GM23338 (cell line): ENCODE measurements around the gene LRRC30. TPM values are rescaled to one million over a fixed set of nuclear protein-coding genes. Genes with fewer than 3 reads are reported as not detected.

Experiments
- ATAC-seq: fragments of 200-7000 bp; cut with Tn5 transposase; 3 replicates; pipeline ENCODE4 v1.9.1; 2020
- DNase-seq: peaks from one replicate; pipeline ENCODE4 v3.0.0-alpha.2; 2015; ENCODE audit warnings: low spot score
- H2AFZ ChIP-seq: fragments of 200-600 bp; sonication (generic); 2 replicates; pipeline ENCODE4 v1.8.0; 2016; ENCODE audit warnings: antibody characterized with exemption, mild to moderate bottlenecking, moderate library complexity
- H3F3A ChIP-seq: fragments of 200-600 bp; sonication (generic); replicated peaks from 2 replicates; pipeline ENCODE4 v1.8.0; 2017; ENCODE audit warnings: antibody characterized with exemption, mixed run types, low read depth
- H3K27ac ChIP-seq: fragments of 200-600 bp; sonication (generic); 2 replicates; pipeline ENCODE4 v1.6.1; 2016; ENCODE audit warnings: low read depth
- H3K27me3 ChIP-seq: fragments of 200-600 bp; sonication (generic); 2 replicates; pipeline ENCODE4 v1.8.0; 2016; ENCODE audit warnings: mild to moderate bottlenecking, mixed run types, moderate library complexity; ENCODE audit not compliant: insufficient read depth
- H3K36me3 ChIP-seq: fragments of 200-600 bp; sonication (generic); 2 replicates; pipeline ENCODE4 v1.8.0; 2016; ENCODE audit warnings: mild to moderate bottlenecking; ENCODE audit not compliant: insufficient read depth
- H3K4me1 ChIP-seq: fragments of 200-600 bp; sonication (generic); 2 replicates; pipeline ENCODE4 v1.8.0; 2016; ENCODE audit warnings: mild to moderate bottlenecking, moderate library complexity; ENCODE audit not compliant: insufficient read depth
- H3K4me2 ChIP-seq: fragments of 200-600 bp; sonication (generic); 2 replicates; pipeline ENCODE4 v1.7.1; 2017; ENCODE audit warnings: mixed run types
- H3K4me3 ChIP-seq: fragments of 200-600 bp; sonication (generic); 2 replicates; pipeline ENCODE4 v1.6.1; 2016; ENCODE audit warnings: mixed run types
- H3K79me2 ChIP-seq: fragments of 200-600 bp; sonication (generic); replicated peaks from 2 replicates; pipeline ENCODE4 v1.8.0; 2017; ENCODE audit warnings: mild to moderate bottlenecking; ENCODE audit not compliant: insufficient read depth
- H3K9me2 ChIP-seq: fragments of 200-600 bp; sonication (generic); 2 replicates; pipeline ENCODE4 v1.8.0; 2017; ENCODE audit not compliant: insufficient read depth
- H4K20me1 ChIP-seq: fragments of 200-600 bp; sonication (generic); replicated peaks from 2 replicates; pipeline ENCODE4 v1.8.0; 2017; ENCODE audit warnings: mild to moderate bottlenecking; ENCODE audit not compliant: insufficient read depth
- H3K27ac Mint-ChIP-seq: 2 replicates; pipeline ENCODE4 v1.8.0; 2020; ENCODE audit warnings: inconsistent platforms, mild to moderate bottlenecking, moderate library complexity, mixed read lengths
- H3K27me3 Mint-ChIP-seq: 3 replicates; pipeline ENCODE4 v1.8.0; 2022; ENCODE audit warnings: low read depth, mild to moderate bottlenecking, moderate library complexity, mixed read lengths, inconsistent platforms; ENCODE audit not compliant: insufficient read depth, poor library complexity
- H3K36me3 Mint-ChIP-seq: 3 replicates; pipeline ENCODE4 v1.8.0; 2021; ENCODE audit warnings: low read depth, mild to moderate bottlenecking, inconsistent platforms, moderate library complexity, mixed read lengths
- H3K4me1 Mint-ChIP-seq: 3 replicates; pipeline ENCODE4 v1.8.0; 2020; ENCODE audit warnings: mild to moderate bottlenecking, inconsistent platforms, mixed read lengths
- H3K4me3 Mint-ChIP-seq: 3 replicates; pipeline ENCODE4 v1.8.0; 2021; ENCODE audit warnings: moderate library complexity, mild to moderate bottlenecking, inconsistent platforms, mixed read lengths
- H3K9me3 Mint-ChIP-seq: 3 replicates; pipeline ENCODE4 v1.8.0; 2020; ENCODE audit warnings: moderate library complexity, mild to moderate bottlenecking, inconsistent platforms, mixed read lengths
- NANOG ChIP-seq: IDR thresholded peaks from 2 replicates; pipeline ENCODE4 v1.6.1; 2016; ENCODE audit warnings: antibody characterized with exemption, borderline replicate concordance
- POLR2AphosphoS5 ChIP-seq: IDR thresholded peaks from 2 replicates; pipeline ENCODE4 v1.6.1; 2016; ENCODE audit warnings: antibody characterized with exemption, low read depth
- ZNF114 ChIP-seq: fragments of 250-450 bp; sonication (Bioruptor Pico); IDR thresholded peaks from 2 replicates; pipeline ENCODE4 v1.5.0; 2020; ENCODE audit warnings: mild to moderate bottlenecking, moderate library complexity
- ZNF331 ChIP-seq: fragments of 250-450 bp; sonication (Bioruptor Pico); IDR thresholded peaks from 2 replicates; pipeline ENCODE4 v1.5.0; 2020; ENCODE audit warnings: low read depth, mild to moderate bottlenecking, moderate library complexity
- polyA plus RNA-seq: library from polyadenylated mRNA; unstranded; fragments of >200 nt; fragmentation: Nextera tagmentation; extraction: Ambion mirVana; gene quantifications from 2 replicates; pipeline ENCODE4 v1.2.1, GENCODE V29; 2016
- total RNA-seq: library from RNA; depleted of rRNA; stranded (reverse); fragments of >200 nt; shearing (Covaris generic); gene quantifications from 2 replicates; pipeline ENCODE4 v1.2.3, GENCODE V29; 2014
- TF ChIP-seq, protein P1 (sequence below): IDR thresholded peaks from 2 replicates; pipeline ENCODE4 v1.6.1; 2016; ENCODE audit warnings: antibody characterized with exemption
- TF ChIP-seq, protein P2 (sequence below): IDR thresholded peaks from one replicate; pipeline ENCODE4 v1.6.1; 2018; ENCODE audit warnings: antibody characterized with exemption; ENCODE audit not compliant: unreplicated experiment
- TF ChIP-seq, protein P3 (sequence below): fragments of 250-450 bp; sonication (Bioruptor Pico); IDR thresholded peaks from 2 replicates; pipeline ENCODE4 v1.5.0; 2020; ENCODE audit warnings: mild to moderate bottlenecking, moderate library complexity

The LRRC30 gene
- total and polyA plus RNA-seq, 2 experiments from 2014 or later = not detected

DNA sequence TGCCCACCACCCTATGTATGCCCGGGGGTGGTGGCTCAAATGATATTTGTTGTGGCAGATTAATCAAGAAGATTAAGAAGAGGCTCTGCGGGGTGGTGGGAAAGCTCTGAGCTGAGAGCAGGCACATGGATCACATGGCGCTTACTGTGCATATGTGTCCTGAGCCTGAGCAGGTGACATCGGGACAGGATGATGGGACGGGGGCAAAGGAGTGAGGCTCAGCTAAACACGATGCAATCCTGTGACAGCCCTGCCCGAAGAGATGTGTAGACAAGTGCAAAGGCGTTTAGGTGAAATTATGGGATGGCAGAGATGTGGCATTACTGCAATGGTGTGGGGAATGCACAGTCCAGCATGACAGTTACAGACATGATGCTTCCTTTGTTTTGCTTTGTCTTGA is 6.0 kb downstream of the LRRC30 start:
- H3K4me3 ChIP-seq = no peak overlapping the region
- Mint-ChIP-seq H3K4me3 (no peak overlapping the region), H3K36me3 (peaks cover 3% of the 10 kb centered on the region; the same call in 1 of the 3 replicates), H3K27me3 (no peaks in the 10 kb centered on the region), H3K27ac (no peak overlapping the region), H3K9me3 (peaks cover 6% of the 10 kb centered on the region; the same call in 2 of the 3 replicates), H3K4me1 (no peaks in the 10 kb centered on the region)
- no peaks in the 10 kb centered on the region for H3F3A ChIP-seq
- H3K9me2 ChIP-seq = no peaks in the 10 kb centered on the region
- H3K4me2 ChIP-seq = no peak overlapping the region
- TF ChIP-seq POLR2AphosphoS5 (no peak), ZNF114 (CRISPR knock-in tag) (no peak), NANOG (no peak), ZNF331 (CRISPR knock-in tag) (no peak)
- TF ChIP-seq, protein P1, sequence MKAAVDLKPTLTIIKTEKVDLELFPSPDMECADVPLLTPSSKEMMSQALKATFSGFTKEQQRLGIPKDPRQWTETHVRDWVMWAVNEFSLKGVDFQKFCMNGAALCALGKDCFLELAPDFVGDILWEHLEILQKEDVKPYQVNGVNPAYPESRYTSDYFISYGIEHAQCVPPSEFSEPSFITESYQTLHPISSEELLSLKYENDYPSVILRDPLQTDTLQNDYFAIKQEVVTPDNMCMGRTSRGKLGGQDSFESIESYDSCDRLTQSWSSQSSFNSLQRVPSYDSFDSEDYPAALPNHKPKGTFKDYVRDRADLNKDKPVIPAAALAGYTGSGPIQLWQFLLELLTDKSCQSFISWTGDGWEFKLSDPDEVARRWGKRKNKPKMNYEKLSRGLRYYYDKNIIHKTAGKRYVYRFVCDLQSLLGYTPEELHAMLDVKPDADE = no peak
- TF ChIP-seq, protein P2, sequence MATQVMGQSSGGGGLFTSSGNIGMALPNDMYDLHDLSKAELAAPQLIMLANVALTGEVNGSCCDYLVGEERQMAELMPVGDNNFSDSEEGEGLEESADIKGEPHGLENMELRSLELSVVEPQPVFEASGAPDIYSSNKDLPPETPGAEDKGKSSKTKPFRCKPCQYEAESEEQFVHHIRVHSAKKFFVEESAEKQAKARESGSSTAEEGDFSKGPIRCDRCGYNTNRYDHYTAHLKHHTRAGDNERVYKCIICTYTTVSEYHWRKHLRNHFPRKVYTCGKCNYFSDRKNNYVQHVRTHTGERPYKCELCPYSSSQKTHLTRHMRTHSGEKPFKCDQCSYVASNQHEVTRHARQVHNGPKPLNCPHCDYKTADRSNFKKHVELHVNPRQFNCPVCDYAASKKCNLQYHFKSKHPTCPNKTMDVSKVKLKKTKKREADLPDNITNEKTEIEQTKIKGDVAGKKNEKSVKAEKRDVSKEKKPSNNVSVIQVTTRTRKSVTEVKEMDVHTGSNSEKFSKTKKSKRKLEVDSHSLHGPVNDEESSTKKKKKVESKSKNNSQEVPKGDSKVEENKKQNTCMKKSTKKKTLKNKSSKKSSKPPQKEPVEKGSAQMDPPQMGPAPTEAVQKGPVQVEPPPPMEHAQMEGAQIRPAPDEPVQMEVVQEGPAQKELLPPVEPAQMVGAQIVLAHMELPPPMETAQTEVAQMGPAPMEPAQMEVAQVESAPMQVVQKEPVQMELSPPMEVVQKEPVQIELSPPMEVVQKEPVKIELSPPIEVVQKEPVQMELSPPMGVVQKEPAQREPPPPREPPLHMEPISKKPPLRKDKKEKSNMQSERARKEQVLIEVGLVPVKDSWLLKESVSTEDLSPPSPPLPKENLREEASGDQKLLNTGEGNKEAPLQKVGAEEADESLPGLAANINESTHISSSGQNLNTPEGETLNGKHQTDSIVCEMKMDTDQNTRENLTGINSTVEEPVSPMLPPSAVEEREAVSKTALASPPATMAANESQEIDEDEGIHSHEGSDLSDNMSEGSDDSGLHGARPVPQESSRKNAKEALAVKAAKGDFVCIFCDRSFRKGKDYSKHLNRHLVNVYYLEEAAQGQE = no peak
- TF ChIP-seq, protein P3, sequence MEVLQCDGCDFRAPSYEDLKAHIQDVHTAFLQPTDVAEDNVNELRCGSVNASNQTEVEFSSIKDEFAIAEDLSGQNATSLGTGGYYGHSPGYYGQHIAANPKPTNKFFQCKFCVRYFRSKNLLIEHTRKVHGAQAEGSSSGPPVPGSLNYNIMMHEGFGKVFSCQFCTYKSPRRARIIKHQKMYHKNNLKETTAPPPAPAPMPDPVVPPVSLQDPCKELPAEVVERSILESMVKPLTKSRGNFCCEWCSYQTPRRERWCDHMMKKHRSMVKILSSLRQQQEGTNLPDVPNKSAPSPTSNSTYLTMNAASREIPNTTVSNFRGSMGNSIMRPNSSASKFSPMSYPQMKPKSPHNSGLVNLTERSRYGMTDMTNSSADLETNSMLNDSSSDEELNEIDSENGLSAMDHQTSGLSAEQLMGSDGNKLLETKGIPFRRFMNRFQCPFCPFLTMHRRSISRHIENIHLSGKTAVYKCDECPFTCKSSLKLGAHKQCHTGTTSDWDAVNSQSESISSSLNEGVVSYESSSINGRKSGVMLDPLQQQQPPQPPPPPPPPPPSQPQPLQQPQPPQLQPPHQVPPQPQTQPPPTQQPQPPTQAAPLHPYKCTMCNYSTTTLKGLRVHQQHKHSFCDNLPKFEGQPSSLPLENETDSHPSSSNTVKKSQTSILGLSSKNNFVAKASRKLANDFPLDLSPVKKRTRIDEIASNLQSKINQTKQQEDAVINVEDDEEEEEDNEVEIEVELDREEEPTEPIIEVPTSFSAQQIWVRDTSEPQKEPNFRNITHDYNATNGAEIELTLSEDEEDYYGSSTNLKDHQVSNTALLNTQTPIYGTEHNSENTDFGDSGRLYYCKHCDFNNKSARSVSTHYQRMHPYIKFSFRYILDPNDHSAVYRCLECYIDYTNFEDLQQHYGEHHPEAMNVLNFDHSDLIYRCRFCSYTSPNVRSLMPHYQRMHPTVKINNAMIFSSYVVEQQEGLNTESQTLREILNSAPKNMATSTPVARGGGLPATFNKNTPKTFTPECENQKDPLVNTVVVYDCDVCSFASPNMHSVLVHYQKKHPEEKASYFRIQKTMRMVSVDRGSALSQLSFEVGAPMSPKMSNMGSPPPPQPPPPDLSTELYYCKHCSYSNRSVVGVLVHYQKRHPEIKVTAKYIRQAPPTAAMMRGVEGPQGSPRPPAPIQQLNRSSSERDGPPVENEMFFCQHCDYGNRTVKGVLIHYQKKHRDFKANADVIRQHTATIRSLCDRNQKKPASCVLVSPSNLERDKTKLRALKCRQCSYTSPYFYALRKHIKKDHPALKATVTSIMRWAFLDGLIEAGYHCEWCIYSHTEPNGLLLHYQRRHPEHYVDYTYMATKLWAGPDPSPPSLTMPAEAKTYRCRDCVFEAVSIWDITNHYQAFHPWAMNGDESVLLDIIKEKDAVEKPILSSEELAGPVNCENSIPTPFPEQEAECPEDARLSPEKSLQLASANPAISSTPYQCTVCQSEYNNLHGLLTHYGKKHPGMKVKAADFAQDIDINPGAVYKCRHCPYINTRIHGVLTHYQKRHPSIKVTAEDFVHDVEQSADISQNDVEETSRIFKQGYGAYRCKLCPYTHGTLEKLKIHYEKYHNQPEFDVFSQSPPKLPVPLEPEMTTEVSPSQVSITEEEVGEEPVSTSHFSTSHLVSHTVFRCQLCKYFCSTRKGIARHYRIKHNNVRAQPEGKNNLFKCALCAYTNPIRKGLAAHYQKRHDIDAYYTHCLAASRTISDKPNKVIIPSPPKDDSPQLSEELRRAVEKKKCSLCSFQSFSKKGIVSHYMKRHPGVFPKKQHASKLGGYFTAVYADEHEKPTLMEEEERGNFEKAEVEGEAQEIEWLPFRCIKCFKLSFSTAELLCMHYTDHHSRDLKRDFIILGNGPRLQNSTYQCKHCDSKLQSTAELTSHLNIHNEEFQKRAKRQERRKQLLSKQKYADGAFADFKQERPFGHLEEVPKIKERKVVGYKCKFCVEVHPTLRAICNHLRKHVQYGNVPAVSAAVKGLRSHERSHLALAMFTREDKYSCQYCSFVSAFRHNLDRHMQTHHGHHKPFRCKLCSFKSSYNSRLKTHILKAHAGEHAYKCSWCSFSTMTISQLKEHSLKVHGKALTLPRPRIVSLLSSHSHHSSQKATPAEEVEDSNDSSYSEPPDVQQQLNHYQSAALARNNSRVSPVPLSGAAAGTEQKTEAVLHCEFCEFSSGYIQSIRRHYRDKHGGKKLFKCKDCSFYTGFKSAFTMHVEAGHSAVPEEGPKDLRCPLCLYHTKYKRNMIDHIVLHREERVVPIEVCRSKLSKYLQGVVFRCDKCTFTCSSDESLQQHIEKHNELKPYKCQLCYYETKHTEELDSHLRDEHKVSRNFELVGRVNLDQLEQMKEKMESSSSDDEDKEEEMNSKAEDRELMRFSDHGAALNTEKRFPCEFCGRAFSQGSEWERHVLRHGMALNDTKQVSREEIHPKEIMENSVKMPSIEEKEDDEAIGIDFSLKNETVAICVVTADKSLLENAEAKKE (CRISPR knock-in tag) = no peak
- no peaks in the 10 kb centered on the region for H3K27me3 ChIP-seq
- no peaks in the 10 kb centered on the region for H3K79me2 ChIP-seq
- no peak overlapping the region for H2AFZ ChIP-seq
- H4K20me1 ChIP-seq = no peaks in the 10 kb centered on the region
- DNase-seq (no peak), ATAC-seq (no peak)
- no peak overlapping the region for H3K27ac ChIP-seq
- no peaks in the 10 kb centered on the region for H3K4me1 ChIP-seq
- no peaks in the 10 kb centered on the region for H3K36me3 ChIP-seq
